HG03432 (cell line): ENCODE data around the gene SPART.
A peak's percentile ranks its signal among the peaks of the same experiment; 100 is the strongest.

ENCODE experiments used
- ATAC-seq: cut with Tn5 transposase; IDR thresholded peaks from one replicate; pipeline ENCODE4 v1.9.1; 2021; ENCODE audit warnings: mild to moderate bottlenecking, moderate library complexity; ENCODE audit not compliant: unreplicated experiment

The SPART gene

DNA sequence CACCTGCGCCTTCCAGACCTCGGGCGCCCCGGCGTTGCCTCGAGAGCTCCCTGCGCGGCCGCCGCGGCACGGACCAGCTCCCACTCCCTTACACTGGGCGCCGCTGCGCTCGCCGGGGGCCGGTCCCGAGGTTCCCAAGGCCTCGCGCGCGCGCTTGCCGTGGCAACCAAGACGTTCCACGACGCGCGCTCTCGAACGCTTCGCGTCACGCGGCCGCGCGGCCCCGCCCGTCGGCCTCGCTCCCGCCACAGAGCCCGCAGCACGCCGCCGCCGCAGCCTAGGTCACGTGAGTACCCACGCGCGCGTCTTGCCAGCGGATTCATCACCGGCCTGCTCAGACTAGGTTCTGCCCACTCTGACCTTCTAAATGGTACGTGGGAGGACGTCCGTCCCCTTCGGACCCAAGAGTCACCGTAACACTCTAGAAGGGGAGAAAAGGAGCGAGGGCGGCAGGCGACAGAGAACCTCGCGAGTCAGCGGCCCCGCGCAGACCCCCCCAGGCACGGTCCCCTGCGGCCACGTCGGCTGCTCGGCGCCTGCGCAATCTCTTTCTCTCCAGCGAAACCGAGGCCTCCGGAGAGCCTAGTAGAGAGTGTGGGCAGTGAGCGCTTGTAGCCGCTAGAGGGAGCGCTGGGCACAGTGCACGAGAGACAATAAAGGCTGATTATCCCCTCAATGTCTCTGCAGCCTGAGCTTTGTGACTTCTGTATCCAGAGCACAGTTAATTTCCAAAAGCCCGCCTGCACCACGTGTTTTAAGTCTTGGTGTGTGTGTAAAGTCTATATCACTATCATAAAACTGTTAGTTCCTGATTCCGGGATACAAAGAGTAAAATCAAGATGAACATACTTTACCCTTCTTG lies at the start of gene SPART:
Gene SPART (minus strand): TSS at position 173 of the 862 bp plus-strand sequence. CDS start 10,564 bp downstream, outside the sequence.
- ATAC-seq = peak; percentile 93

DNA sequence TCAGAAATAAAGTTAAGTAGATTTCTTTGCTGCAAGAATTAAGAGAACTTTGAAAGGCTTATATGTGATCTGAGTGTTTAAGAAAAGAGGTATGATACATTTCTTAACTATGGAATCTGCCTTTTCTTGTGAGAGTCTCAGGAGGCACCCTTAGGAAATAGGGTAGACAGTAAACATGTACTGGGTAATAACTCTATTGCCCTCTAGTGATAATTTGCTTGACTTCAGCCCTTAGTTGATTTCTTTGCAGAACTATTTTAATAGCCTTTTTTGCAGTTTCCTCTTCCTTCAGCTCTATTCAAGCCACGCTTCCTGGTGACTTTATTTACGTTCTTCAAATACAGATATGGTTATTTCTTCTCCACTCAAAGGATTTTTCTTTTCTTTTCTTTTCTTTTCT lies 49.1 kb upstream of the SPART start:
- ATAC-seq = peak; percentile 70

DNA sequence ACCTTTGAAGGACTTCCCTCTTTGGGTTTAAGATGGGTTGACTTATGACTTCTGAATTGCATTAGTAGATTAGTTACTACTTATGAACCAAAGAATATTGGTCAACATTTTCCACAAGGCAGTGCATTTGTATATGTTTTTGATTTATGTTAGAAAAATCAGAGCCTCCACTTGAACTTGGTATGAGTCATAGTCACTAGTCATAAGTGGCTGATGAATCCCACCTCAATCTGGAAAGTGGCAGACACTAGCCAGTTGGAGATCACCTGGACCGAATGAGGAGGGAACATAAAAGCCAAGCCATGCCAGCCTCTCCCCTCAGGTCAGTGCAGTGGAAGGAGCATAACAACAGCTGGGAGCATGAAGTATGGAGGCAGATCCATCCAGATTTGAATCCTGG lies 39.3 kb upstream of the SPART start:
- no peak for ATAC-seq

- ATAC-seq = peak; percentile 70
Observed at GRCh38 chr13:36382030-36382429, 35.8 kb upstream of the SPART start.

DNA sequence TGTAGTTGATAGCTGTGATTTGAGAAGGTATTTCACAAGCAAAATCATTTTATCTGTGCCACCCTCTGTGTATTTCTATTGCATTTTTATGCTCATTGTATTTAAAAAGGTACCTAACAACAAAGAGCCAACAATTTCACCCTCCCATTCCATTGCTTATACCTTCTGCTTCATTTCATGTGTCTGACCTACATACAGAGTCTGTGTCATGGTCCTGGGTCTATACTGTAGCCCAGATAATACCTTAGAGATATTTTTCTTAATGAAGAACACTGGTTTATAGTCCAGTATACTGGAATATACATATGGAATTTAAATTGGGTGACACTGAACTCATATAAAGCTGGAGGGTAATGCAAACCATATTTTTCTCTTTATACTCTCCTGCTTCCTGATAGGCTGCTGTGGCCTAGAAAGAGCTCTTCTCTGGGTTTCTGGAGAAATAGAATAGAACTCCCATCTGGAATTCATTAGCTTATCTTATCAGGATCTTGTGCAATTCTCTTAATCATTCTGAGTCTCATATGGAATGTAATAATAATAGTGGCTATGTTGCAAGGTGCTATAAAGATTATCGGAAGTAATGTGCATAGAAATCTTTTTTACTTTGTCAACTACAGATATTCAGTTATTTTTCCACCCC lies 31.8 kb upstream of the SPART start:
- ATAC-seq = no peak

- no peak for ATAC-seq
Observed at GRCh38 chr13:36374063-36374462, 27.9 kb upstream of the SPART start.

DNA sequence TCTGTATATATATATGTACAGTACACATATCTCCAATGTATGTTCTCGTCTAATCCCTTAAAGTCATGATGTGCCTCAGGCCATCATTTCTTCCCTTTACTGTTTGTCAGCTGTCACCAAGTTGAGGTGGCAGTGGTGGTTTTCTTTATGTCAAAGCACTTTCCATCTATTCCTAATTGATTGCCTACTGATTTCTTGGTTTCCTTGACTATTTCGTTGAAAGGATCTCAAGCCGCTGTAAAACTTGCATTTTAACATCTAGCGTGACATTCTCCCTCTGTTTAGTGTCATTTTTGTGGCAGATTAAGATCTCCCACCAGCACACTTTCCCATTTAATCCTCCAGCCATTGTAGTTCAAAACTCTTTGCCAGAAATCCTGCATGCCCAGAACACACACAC lies 25.0 kb upstream of the SPART start:
- ATAC-seq = no peak

- ATAC-seq = no peak
Observed at GRCh38 chr13:36370108-36370429, 23.9 kb upstream of the SPART start.

DNA sequence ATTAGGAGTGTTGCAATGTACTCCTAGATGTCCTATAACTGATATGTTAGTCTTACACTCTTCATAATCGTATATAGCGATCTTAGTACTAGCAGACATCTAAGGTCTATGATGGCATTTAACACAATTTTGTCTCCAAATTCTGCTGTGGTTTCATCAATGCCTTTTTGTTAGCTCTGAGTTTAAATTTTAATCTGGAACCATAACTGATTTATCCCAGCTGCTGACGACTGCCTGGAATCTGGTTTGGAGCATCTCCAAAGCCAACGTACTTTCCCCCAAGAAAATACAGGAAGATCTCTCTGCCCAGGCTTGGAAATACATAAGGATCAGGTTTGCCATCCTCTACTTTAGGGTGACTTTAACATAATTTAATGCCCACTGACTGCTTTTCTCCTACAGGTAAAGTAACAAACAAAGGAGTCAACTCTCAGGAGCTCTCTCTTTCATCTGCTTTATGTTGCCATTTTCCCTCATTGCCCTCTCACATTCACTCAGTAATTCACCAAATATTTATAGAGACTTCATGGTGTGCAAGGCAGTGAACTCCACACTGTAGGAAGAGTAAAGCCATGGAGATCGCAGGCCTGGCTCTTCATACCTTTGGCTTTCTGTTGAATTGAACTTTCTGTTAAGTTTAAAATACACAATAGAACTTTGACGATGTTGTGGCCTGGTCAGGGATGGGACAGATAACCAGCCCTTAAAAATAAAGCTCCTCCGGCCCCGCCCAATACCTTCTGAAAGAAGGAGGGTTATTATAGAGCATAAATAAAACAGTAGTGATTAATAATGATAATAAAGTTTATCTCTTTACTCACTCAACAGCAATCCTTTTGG lies 23.3 kb upstream of the SPART start:
- ATAC-seq = no peak

- ATAC-seq = no peak
Observed at GRCh38 chr13:36366031-36366430, 19.8 kb upstream of the SPART start.

DNA sequence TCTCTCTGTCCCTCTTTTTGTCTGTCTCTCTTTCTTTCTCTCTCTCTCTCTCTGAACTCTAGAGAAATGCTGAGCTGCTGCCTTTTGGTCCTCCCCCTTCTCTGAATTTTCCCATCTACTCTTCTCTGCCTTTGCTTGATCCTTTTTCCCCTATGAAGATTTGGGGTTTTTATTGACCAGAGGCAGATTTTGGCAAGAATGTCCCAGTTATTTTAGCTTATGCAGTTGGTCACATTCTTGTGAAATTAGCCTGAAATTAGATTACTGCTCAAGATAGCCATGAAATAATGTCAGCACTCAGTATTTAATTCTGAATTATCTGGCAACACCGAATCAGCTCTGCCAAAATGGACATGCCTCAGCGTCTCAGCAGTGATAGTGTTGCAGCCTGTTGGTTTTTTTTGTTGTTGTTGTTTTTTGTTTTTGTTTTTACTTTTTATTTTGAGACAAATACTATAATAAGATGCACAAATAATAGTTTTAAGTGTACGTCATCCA lies 17.2 kb upstream of the SPART start:
- no peak for ATAC-seq

DNA sequence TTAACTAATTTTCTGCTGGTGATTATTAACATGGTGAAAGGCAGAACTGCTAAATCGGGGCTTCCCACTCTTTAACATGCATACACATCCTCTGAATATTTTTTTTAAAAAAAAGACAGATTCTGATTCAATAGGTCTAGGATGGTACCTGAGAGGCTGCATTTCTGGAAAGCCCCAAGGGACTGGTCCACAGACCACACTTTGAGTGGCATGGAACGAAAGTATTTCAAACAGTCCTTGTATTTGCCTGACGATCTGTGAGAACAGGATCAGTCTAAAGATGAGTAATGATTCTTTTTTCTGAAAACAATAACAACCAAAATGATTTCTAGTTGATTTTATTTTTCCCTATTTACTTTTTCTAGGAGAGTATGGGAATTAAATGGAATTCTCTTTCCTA lies 16.7 kb upstream of the SPART start:
- peak; percentile 63 for ATAC-seq

- ATAC-seq = peak; percentile 47
Observed at GRCh38 chr13:36362251-36362650, 16.1 kb upstream of the SPART start.

- ATAC-seq = no peak
Observed at GRCh38 chr13:36360903-36361302, 14.7 kb upstream of the SPART start.

GRCh38 chr13:36359301-36359950 lies 13.2 kb upstream of the SPART start:
- ATAC-seq = no peak

DNA sequence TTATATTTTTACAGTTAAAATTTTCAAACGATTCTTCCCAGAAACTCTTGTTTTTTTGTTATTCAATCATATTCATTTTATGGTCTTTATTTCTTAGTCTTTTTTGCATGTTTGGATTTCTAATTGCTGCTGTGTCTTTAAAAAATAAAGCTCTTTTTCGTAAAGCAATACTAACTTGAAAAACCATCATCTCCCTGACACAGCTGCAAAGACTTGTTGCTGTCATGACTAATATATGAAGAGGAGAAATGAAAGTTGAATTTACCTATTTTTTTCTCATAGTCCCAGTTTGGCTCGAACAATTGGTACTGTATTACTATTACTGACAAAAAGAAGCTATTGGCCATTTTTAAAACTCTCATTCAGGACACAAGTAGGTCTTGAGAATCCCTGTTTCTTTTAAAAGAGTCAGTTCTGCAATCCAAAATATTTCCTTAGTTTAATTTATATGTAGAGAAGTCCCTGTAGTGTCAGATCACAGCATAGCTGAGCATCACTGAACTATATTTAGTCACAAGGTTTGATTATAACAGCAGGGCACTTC lies 12.1 kb upstream of the SPART start:
- peak; percentile 42 for ATAC-seq

DNA sequence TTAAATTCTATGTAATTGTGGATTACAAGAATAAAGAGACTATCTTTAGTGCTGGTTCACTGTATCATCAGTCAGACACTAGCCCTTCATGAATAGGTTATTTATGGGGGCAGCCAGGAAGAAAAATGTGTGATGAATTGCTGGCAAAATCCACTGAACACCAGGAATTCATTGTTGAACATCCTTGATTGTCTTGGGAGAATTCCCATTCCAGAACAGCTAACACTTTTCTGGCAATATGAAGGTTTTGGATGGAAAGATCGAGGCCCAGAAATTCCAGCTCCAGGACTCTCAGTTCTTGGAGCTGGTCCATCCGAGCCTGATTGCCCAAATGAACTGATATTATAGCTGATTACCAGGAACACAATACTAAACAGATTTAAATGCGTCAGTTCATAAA lies 11.5 kb upstream of the SPART start:
- no peak for ATAC-seq

DNA sequence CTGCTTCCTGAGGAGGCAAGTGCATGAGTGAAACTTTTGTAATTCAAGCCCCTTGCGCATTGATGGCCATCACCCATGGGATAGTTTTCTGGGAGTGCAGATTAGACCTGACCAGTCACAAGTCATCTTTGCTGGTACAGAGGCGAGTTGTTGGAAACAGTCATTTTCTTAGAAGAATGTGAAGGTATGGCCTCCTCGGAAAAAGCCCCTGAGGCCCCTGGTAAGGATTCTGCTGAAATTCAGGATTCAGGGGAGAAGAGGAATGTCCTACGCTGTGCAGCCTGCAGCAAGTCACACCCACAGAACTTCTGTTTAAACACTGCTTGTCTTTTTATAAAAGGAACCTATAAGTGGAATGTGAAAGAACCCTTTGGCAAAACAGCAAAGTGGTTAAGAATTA lies 11.0 kb upstream of the SPART start:
- ATAC-seq = no peak

DNA sequence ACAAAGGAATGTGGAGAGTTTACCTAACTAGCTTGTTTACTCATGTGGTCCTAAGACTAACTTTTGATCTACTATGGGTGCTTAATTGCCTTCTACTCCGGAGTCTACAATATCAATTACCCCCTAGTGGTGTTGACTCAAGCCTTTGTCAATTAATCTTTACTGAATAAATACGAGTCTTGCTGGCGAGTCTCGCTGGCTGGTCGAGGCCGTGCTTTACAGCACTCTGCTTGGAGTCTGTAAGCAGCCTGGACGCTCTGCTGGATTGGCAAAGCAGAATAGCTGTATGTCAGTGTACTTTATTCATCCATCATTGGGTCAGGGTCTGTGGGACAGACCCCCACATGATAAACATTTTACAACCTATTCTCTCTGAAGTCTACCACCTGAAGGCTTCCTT lies 9.9 kb upstream of the SPART start:
- no peak for ATAC-seq

DNA sequence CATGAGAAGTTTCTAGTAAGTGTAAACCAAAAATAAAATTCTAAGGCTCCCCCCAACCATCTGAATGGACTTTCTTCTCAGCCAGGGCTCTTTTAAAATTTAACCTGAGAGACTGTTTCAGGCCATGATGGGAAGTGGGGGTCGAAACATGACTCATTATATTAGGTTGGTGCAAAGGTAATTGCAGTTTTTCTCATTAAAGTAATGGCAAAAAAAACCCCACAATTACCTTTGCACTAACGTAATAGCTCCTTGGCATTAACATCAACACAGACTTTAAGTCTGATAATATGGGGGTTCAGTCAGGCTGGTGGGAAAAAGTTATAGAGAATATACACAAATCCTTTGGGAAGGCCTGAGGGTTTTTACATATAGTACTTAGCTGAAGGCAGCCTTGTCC lies 9.4 kb upstream of the SPART start:
- peak; percentile 31 for ATAC-seq
